Measurements from ENCODE around the gene NET1. TPM values are rescaled to one million over a fixed set of nuclear protein-coding genes. Genes with fewer than 3 reads are reported as not detected.
"Not testable (repeated sequence)": the region's sequence is repeated elsewhere in the genome, so short reads cannot be mapped to it uniquely, and the experiment has no call there.

Gene NET1
- total RNA-seq, 2 experiments from 2014 or later, result 20.8 to 21.3 TPM

- Mint-ChIP-seq H3K27me3 (ENCODE audit: low read depth) (no peaks in the 10 kb centered on the region), H3K27ac (no peak overlapping the region), H3K9me3 (no peaks in the 10 kb centered on the region), H3K36me3 (ENCODE audit: low read depth) (no peaks in the 10 kb centered on the region), H3K4me3 (no peak overlapping the region), H3K4me1 (ENCODE audit: low read depth) (no peaks in the 10 kb centered on the region)
- no peak for DNase-seq
- intact Hi-C loops (cut with micrococcal nuclease), result no loop called here
- CTCF ChIA-PET, result interaction anchor here (0.6 kb wide), 1 partner anchor 312 kb away, joined by 3 read pairs; no protein-coding TSS in a partner anchor
Observed at GRCh38 chr10:5470062-5470751, 57.9 kb downstream of the NET1 start.

DNA sequence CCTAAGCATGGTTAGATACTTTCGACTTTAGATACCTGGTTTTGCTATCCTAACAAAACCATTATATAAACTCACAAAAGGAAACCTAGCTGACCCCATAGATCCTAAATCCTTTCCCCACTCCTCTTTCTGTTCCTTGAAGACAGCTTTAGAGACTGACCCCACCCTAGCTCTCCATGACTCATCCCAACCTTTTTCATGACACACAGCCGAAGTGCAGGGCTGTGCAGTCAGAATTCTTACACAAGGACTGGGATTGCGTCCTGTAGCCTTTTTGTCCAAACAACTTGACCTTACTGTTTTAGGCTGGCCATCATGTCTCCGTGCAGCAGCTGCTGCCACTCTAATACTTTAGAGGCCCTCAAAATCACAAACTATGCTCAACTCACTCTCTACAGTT, 62.3 kb downstream of the NET1 start:
- H3K4me3 Mint-ChIP-seq; H3K27ac Mint-ChIP-seq; H3K4me1 Mint-ChIP-seq (ENCODE audit: low read depth); DNase-seq; H3K36me3 Mint-ChIP-seq (ENCODE audit: low read depth); H3K9me3 Mint-ChIP-seq; H3K27me3 Mint-ChIP-seq (ENCODE audit: low read depth); intact Hi-C loops (cut with micrococcal nuclease): not testable (repeated sequence)
- CTCF ChIA-PET, result interaction anchor here (0.7 kb wide), 1 partner anchor 413 kb away, joined by 3 read pairs; no protein-coding TSS in a partner anchor

DNA sequence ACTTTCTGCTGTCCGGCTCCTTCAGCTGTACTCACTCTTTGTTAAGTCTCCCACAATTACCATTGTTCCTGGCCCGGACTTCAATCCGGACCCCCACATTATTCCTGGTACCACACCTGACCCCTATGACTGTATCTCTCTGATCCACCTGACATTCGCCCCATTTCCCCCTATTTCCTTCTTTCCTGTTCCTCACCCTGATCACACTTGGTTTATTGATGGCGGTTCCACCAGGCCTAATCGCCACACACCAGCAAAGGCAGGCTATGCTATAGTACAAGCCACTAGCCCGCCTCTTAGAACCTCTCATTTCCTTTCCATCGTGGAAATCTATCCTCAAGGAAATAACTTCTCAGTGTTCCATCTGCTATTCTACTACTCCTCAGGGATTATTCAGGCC, 62.7 kb downstream of the NET1 start:
- H3K36me3 Mint-ChIP-seq (ENCODE audit: low read depth); H3K27me3 Mint-ChIP-seq (ENCODE audit: low read depth); H3K9me3 Mint-ChIP-seq; intact Hi-C loops (cut with micrococcal nuclease); CTCF ChIA-PET; H3K4me3 Mint-ChIP-seq; DNase-seq; H3K4me1 Mint-ChIP-seq (ENCODE audit: low read depth); H3K27ac Mint-ChIP-seq: not testable (repeated sequence)

- DNase-seq; H3K27me3 Mint-ChIP-seq (ENCODE audit: low read depth); intact Hi-C loops (cut with micrococcal nuclease); H3K4me1 Mint-ChIP-seq (ENCODE audit: low read depth); H3K9me3 Mint-ChIP-seq; H3K4me3 Mint-ChIP-seq; CTCF ChIA-PET; H3K36me3 Mint-ChIP-seq (ENCODE audit: low read depth); H3K27ac Mint-ChIP-seq: not testable (repeated sequence)
Observed at GRCh38 chr10:5475974-5476807, 63.8 kb downstream of the NET1 start.

DNA sequence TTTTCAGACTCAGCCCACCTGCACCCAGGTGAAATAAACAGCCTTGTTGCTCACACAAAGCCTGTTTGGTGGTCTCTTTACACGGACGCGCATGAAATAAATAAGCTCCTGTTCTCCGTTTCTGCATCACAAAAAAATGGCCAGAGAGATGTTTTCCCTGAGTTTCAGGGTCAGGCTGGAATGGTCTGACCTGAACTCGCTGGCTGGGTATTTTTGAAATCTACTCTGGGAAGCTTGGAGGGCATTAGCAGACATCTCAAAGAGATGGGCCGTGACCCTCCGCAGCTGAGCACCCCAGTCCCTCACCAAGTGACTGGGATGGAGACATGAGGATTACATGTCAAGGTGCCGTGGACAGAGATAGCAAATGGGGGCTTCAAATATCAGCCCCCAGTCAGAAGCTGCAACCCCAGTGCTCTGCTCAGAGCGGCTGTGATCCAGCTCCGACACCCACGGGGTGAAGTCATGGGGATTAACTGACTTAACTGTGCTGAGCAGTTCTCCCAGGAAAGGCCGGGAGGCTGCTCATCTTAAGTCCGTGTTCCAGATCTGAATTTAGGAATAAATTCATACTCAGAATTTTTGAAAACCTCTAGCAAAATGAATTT, 64.7 kb downstream of the NET1 start:
- CTCF ChIA-PET, result no interaction called here
- Mint-ChIP-seq H3K9me3 (no peaks in the 10 kb centered on the region), H3K27me3 (ENCODE audit: low read depth) (no peaks in the 10 kb centered on the region), H3K36me3 (ENCODE audit: low read depth) (no peaks in the 10 kb centered on the region), H3K27ac (no peak overlapping the region), H3K4me1 (ENCODE audit: low read depth) (no peaks in the 10 kb centered on the region), H3K4me3 (no peak overlapping the region)
- intact Hi-C loops (cut with micrococcal nuclease), result no loop called here
- DNase-seq, result no peak

GRCh38 chr10:5477948-5478693, 65.8 kb downstream of the NET1 start:
- H3K4me3 Mint-ChIP-seq, result no peak overlapping the region
- H3K27ac Mint-ChIP-seq, result no peak overlapping the region
- no peaks in the 10 kb centered on the region for H3K27me3 Mint-ChIP-seq (ENCODE audit: low read depth)
- H3K9me3 Mint-ChIP-seq, result no peaks in the 10 kb centered on the region
- intact Hi-C loops (cut with micrococcal nuclease), result no loop called here
- no peak for DNase-seq
- H3K4me1 Mint-ChIP-seq (ENCODE audit: low read depth), result no peaks in the 10 kb centered on the region
- H3K36me3 Mint-ChIP-seq (ENCODE audit: low read depth), result no peaks in the 10 kb centered on the region
- CTCF ChIA-PET, result no interaction called here

DNA sequence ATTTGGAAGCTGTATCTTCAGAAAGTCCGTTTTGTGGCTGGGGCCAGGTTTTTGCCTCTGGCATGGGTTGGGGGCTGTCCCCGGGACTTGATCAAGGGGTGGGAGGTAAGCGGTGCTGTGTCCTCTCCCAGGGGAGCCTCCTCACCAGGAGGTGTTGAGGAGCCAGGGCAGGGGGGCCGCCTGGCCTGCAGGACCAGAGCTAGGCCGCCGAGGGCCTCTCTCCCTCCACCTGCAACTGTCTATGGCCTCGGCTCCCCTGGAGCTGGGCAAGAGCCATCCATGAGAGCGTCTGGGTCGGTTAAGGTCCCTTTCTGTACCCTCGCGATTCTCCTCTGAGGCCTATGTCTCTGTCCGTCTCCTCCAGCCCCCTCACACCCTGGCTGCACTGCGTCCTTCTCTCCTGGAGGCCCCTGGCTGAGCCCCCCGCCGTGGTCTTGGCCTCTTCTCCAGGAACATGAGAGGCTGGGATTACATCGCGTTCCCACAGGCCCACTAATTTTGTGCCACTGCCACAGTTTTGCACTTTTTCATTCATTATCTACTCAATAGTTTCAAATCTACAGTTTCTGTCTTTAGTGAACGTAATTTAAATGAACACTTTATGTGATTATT, 66.4 kb downstream of the NET1 start:
- H3K9me3 Mint-ChIP-seq, result no peaks in the 10 kb centered on the region
- intact Hi-C loops (cut with micrococcal nuclease), result no loop called here
- no peaks in the 10 kb centered on the region for H3K36me3 Mint-ChIP-seq (ENCODE audit: low read depth)
- H3K4me1 Mint-ChIP-seq (ENCODE audit: low read depth), result no peaks in the 10 kb centered on the region
- H3K27ac Mint-ChIP-seq, result no peak overlapping the region
- no peak for DNase-seq
- H3K4me3 Mint-ChIP-seq, result no peak overlapping the region
- CTCF ChIA-PET, result interaction anchor here (1.1 kb wide), 1 partner anchor 144 kb away, joined by 3 read pairs; no protein-coding TSS in a partner anchor
- no peaks in the 10 kb centered on the region for H3K27me3 Mint-ChIP-seq (ENCODE audit: low read depth)

DNA sequence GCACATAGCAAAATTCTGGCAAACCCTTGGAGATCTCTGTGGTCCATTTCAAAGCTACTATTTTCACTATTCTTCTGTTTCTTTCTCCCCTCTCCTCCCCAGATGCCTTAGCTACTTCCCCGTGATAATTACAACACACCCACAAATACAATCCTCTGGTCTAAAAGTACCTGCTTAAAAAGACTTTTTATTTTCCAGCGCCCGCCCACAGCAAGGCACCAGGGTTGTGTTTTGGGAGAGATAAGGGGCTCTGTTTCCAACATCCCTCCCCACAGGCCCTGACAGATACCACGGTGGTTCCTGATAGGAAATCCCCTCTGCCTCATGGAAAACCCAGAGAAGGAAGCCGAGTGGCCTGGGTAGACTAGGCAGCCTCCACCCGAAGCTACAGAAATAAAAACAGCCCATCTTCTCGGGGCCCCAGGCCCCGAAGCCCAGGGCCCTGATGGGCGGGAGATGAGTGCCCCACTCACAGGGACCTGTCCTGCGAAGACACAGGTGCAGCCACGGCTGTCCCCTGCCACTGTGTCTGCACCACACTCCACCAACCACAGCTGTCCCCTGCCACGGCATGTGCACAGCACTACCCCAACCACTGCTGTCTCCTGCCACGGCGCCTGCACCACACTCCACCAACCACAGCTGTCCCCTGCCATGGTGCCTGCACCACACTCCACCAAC, 67.3 kb downstream of the NET1 start:
- CTCF ChIA-PET, result interaction anchor here (1.1 kb wide), 1 partner anchor 143 kb away, joined by 3 read pairs; no protein-coding TSS in a partner anchor
- Mint-ChIP-seq H3K36me3 (ENCODE audit: low read depth) (no peaks in the 10 kb centered on the region), H3K4me1 (ENCODE audit: low read depth) (no peaks in the 10 kb centered on the region), H3K27me3 (ENCODE audit: low read depth) (no peaks in the 10 kb centered on the region), H3K4me3 (no peak overlapping the region), H3K27ac (no peak overlapping the region), H3K9me3 (no peaks in the 10 kb centered on the region)
- DNase-seq, result no peak
- intact Hi-C loops (cut with micrococcal nuclease), result no loop called here

DNA sequence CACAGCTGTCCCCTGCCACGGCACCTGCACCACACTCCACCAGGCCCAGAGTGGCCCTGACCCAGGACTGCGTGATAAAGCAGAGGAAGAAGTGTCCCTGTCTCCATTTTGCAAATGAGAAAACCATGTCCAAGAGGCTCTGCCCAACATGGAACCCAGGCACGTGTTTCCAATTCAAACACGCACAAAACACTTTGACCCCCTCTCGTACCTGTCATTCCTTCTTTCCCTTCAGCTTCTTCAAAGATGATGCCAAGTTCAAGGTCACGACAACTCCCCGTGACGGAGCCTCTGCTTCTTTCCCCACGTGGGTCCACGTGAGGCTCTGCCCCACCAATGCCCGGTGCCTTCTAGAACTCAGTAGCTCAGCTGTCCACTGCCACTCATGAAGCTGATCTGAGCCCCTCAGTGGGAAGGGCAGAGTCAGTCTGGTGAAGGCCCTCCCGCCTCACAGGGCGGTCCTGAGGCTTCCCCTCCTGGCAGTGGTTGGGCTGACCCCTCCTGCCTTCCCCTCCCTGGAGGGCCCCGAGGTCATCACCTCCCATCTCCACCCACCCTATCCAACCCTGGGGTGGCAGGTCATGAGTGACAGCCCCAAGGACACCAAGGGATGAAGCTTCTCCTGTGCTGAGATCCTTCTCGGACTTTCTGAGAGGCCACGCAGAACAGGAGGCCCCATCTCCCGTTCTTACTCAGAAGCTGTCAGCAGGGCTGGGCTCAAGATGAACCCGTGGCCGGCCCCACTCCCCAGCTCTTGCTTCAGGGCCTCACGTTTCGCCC, 68.0 kb downstream of the NET1 start:
- Mint-ChIP-seq H3K4me3 (no peak overlapping the region), H3K27me3 (ENCODE audit: low read depth) (no peaks in the 10 kb centered on the region), H3K4me1 (ENCODE audit: low read depth) (no peaks in the 10 kb centered on the region), H3K27ac (no peak overlapping the region), H3K9me3 (no peaks in the 10 kb centered on the region), H3K36me3 (ENCODE audit: low read depth) (no peaks in the 10 kb centered on the region)
- CTCF ChIA-PET, result no interaction called here
- intact Hi-C loops (cut with micrococcal nuclease), result no loop called here
- DNase-seq, result no peak

DNA sequence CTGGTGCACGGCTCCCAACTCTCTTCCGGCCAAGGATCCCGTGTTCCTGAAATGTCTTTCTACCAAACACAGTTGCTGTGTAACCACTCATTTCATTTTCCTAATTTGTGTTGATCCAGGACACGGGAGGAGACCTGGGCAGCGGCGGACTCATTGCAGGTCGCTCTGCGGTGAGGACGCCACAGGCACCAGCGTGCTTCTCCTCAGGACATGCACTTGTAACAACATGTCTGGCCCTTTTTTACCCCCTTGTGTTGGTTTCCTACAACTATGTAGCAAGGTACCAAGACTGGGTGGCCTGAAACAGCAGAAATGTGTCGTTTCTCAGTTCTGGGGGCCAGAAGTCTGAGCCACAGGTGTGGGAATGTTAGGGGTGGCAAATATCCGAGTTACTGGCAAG, 68.8 kb downstream of the NET1 start:
- Mint-ChIP-seq H3K27ac (no peak overlapping the region), H3K4me3 (no peak overlapping the region), H3K9me3 (no peaks in the 10 kb centered on the region), H3K36me3 (ENCODE audit: low read depth) (no peaks in the 10 kb centered on the region), H3K4me1 (ENCODE audit: low read depth) (no peaks in the 10 kb centered on the region), H3K27me3 (ENCODE audit: low read depth) (no peaks in the 10 kb centered on the region)
- DNase-seq, result no peak
- intact Hi-C loops (cut with micrococcal nuclease), result no loop called here
- CTCF ChIA-PET, result no interaction called here

GRCh38 chr10:5482016-5482415, 69.7 kb downstream of the NET1 start:
- H3K4me1 Mint-ChIP-seq (ENCODE audit: low read depth), result no peaks in the 10 kb centered on the region
- no peaks in the 10 kb centered on the region for H3K27me3 Mint-ChIP-seq (ENCODE audit: low read depth)
- no peak overlapping the region for H3K27ac Mint-ChIP-seq
- H3K4me3 Mint-ChIP-seq, result no peak overlapping the region
- CTCF ChIA-PET, result no interaction called here
- H3K36me3 Mint-ChIP-seq (ENCODE audit: low read depth), result no peaks in the 10 kb centered on the region
- intact Hi-C loops (cut with micrococcal nuclease), result no loop called here
- DNase-seq, result no peak
- H3K9me3 Mint-ChIP-seq, result no peaks in the 10 kb centered on the region

All from activated naive CD4-positive, alpha-beta T cell treated with anti-CD3 and anti-CD28 coated beads for 36 hours (primary cell).